A204.1 (cell line): ENCODE data around the gene CCDC180.
"Not testable (repeated sequence)": the region's sequence is repeated elsewhere in the genome, so short reads cannot be mapped to it uniquely, and the experiment has no call there.

ENCODE experiments used
- FAIRE-seq: peaks from 2 replicates; lab custom pipeline; 2012; peaks lifted over from hg19 to GRCh38; lab: Jason Lieb, UNC

Gene CCDC180

DNA sequence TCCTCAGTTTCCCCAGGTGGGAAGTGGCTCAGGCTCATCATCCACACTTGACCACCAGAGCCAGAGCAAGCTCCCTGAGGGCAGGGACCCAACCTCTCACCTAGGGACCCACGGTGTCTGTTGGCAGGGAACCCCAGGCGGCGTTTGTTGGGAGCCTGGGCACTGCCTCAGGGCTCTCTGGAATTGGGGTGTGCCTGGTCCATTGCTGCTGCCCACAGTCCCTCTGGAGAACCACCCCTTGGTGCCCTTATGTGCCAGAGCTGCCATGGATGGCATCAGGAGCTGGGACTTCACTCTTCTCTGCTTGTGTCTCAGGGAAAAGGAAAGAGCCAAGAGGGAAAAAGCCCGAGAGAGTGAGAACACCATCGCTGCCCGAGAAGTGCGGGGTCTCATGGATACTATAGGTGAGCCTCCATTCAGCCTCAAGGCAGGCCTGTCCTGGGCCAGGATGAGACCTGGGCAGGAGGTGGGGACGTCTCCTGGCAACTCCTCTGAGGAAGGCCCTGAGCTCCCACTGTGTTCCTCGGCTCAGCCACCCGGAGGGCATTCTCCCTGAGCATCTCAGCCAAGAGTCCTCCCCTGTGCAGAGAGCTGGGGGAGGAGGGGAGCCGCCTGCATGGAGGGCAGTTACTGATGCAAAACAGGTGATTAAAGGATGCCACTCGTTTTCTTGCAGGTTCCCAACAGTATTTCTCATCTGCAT, 4.5 kb downstream of the CCDC180 start:
- FAIRE-seq = no peak

DNA sequence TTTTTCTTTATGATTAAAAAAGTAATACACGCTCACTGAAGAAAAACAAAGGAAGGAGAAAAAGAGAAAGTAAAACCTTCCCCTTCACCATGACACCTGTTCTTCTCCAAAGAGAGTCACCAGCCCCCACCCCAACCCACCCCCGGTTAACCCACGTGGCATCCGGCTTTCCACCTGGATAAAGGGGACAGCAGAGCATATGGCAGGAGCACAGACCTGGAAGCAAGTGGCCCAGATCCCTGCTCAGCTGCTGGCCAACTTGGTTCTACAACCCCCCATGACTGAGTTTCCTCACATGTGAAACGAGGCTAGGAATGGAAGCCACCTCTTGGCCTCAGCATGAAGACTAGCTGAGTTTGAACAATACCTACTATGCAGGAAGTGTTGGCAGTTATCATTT, 5.1 kb downstream of the CCDC180 start:
- FAIRE-seq = no peak

DNA sequence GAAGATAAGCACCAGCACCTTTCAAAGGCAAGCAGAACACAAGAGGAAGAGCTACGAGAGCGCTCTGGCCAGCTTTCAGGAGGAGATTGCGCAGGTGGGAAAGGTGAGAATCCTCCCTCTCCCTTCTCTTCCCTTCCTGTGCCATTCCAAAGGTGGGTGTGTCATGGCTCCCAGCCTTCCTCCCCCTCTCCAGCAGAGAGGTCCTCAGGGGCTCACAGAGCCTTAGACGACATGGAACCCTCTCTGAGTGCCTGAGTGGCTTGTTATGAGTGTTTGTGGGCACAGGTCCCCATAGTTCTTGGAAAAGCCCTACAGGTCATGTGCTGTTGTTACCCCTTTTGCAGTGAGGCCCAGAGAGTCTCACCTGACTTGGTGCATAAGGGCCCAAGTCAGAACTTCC, 5.8 kb downstream of the CCDC180 start:
- no peak for FAIRE-seq

DNA sequence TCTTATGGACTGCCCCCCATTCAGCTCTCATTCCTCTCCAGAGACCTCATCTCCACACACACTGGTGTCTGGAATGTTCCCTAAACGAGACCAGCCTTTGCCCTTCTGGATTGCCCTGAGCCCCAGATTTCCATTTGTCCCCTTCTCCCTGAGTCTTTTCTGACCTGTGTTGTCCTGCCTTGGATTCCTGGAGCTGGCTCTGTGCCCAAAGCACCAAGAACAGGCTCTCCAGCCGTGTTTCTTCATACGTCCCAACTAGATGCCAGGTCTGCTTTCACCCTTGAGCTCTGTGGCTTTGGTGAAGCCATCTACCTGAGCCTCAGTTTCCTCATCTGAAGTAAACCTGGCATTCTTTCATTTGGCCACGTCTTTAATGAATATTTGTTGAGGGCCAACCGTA, 6.3 kb downstream of the CCDC180 start:
- no peak for FAIRE-seq

DNA sequence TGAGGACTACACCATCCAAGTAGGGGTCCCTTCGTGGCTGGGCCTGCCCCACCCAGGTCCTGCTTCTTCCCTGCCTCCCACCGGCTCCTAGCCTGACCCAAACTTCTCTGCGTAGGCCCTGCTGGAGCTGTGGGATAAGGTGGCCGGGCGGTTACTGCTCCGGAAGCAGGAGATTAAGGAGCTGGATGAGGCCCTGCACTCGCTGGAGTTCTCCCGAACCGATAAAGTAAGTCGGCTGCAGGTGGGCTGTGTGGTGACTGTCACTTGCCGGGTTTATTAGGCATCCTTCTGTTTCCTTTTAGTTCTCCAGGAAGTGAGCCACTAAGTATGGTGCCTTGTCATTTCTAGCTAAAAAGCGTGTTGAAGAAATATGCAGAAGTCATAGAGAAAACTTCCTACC, 7.0 kb downstream of the CCDC180 start:
- FAIRE-seq = no peak

DNA sequence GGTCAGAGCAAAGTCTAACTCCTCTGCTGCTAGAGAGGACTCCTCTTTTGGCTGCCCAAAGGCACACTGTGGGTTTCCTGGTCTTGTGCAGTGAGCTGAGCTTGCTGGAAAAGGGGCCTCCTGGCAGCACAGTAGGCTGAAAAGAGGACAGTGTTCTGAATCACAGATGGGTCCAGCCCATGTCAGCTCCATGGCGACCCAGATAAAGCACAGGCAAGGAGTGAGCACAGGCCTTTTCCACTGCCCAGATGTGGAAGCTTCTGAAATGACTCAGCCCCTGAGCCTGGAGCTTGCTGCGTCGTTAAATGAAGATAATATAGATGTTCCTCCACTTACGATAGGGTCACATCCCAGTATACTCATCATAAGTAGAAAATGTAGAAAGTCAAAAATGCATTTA, 8.1 kb downstream of the CCDC180 start:
- no peak for FAIRE-seq

DNA sequence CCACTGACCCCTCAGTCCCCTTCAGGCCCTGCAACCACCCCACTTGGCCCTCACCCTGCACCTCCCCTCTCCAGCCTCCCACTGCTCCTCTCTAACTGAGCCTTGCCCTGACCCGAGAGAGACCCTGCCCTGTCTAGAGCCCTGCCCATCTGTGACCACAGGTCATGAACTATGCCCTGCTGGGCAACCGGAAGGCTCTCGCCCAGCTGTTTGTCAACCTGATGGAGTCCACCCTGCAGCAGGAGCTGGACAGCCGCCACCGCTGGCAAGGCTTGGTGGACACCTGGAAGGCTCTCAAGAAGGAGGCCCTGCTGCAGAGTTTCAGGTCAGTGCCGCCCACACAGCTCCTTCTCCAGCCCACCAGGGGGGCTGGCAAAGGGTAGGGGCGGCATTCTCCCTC, 9.4 kb downstream of the CCDC180 start:
- FAIRE-seq = no peak

DNA sequence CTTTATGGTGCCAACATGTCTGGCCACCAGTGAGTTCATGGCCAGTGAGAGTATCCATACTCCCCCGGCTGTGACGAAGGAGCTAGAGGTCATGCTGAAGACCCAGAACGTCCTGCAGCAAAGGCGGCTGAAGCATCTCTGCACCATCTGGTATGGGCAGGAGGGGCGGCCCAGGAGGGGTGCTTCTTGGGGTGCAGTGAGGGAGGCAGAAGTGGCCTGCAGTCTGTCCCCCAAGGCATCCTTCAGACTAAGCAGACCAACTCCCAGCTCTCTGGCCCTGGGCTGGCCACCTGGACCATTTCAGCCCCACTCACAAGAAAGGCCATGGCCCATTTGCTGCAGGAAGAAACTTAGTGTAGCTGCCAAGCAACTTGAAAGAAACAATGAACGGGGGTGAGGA, 11.0 kb downstream of the CCDC180 start:
- FAIRE-seq = no peak

DNA sequence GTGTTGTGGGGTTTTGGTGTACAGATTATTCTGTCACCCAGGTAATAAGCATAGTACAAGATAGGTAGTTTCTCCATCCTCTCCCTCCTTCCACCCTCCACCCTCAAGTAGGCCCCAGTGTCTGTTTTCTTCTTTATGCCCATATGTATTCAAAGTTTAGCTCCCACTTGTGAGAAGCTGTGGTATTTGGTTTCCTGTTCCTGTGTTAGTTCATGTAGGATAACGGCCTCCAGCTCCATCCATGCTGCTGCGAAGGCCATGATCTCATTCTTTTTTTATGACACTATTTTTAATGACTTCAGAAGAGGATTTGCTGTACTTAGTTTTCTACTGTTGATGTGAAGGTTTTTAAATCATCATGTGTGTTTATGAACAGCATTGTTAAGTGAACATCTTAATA, 11.9 kb downstream of the CCDC180 start:
- FAIRE-seq = no peak

DNA sequence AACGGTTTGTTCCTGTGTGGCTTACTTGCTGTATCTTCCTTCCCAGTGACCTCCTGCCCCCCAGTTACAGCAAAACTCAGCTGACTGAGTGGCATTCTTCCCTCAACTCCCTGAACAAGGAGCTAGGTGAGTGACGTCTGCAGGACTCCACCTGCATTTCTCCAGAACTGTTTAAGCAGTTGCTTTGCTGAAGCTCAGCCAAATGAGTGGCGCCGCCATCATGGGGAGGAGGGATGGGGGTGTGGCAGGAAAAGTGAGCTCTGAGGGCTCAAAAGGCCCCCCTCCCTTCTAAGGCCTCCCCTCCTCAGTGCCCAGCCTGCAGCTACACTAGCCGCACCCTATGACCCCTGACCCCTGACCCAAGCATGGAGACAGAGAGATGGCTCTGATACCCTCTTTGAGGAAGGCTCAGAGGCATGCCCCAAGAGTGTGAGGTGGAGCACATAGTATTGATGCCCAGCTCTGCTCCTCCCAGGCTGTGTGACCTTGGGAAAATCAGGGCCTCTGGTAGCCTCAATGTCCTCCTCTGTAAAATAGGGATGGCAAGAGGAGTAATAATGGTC, 12.7 kb downstream of the CCDC180 start:
- no peak for FAIRE-seq

DNA sequence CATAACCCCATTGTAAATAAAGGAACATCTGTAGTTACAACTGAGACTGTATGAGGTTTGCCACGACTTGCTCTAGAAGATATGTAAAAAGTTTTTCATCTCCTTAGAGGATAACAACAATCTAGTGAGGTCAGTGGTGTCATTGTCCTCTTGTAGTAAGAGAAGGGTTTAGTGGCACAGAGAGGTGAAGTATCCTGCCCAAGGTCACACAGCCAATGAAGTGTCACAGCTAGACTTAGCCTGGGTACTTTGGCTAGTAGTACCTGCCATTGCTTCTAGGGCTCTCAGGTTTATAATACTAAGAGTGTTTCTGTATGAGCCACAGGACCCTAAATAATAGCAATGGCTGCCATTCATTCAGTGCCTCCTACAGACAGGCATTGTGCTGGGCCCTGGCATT, 13.8 kb downstream of the CCDC180 start:
- FAIRE-seq = no peak

DNA sequence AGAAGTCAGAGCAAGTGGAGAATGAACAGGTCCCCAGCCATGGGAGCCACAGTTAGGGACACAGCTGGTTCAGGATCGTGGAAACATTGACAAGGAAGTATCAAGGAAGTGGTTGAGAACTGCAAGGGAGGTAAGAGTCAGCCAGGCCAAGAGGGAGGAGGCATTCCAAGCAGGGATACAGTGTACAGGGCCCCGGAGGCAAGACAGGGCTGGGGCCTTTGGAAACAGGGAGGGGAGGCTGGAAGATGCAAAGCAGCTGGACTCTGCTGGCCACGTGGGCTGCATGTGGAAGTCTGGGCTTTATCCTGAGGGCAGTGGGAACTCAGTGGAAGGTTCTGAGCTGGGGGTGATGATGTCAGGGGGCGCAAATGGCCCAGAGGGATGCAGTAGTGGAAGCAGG, 14.2 kb downstream of the CCDC180 start:
- no peak for FAIRE-seq

DNA sequence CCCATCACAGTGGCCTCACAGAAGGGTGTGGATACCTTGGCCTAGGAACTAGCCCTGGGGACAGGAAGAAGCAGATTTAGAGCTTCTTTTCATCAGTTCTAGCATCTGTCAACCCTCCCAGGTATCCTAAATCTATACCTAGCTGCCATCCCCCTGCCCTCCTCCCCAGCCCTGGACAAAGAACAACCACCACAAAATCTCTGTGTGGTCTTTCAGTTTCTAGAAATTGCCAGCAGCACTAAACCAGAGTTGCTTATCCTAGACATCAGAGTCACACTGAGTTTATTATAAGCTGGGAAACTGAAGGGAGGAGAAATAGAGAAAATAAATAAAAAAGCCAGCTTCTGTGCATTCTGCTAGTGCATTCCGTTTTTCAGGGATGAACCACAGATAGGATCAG, 14.6 kb downstream of the CCDC180 start:
- no peak for FAIRE-seq

DNA sequence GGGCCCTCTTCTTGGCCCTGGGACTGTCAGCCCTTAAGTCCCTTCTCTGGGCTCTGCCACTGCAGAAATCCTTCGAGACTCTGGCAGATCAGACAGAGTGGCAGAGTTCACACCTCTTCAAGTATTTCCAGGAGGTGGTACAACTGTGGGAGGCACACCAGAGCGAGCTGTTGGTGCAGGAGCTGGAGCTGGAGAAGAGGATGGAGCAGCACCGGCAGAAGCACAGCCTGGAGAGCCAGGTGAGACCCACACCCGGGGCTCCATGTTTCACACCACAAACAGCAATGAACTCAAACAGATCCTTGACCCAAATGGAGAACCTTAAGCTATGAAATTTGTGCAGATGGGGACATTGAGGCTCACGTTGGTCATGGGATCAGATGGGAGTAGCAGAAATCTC, 17.5 kb downstream of the CCDC180 start:
- FAIRE-seq = no peak

DNA sequence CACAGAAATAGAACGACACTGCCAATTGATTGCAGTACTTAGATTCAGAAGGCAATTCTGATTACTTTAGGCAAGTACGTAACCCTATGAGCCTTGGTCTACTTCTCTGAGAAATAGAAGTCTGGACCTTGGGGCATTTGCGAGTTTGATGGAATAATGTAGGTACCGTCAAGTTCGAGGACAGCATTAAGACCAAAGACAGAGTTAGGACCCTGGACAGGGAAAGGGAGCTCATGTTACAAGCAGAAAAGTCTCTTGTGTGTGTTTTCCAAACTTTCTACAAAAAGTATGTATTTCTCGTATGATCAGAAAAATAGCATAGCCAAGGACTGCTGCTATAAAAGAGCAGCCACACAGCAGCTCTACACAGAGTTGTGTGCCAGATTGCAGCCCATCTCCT, 20.1 kb downstream of the CCDC180 start:
- FAIRE-seq = no peak

DNA sequence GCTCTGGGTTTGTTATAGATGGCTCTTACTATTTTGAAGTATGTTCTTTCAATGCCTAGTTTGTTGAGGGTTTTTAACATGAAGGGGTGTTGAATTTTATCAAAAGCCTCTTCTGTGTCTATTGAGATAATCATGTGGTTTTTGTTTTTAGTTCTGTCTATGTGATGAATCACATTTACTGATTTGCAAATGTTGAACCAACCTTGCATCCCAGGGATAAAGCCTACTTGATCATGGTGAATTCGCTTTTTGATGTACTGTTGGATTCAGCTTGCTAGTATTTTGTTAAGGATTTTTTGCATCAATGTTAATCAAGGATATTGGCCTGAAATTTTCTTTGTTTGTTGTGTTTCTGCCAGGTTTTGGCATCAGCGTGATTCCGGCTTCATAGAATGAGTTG, 25.5 kb downstream of the CCDC180 start:
- FAIRE-seq = no peak

DNA sequence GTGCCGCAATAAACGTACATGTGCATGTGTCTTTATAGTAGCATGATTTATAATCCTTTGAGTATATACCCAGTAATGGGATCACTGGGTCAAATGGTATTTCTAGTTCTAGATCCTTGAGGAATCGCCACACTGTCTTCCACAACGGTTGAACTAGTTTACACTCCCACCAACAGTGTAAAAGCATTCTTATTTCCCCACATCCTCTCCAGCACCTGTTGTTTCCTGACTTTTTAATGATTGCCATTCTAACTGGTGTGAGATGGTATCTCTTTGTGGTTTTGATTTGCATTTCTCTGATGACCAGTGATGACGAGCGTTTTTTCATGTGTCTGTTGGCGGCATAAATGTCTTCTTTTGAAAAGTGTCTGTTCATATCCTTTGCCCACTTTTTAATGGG, 28.2 kb downstream of the CCDC180 start:
- not testable (repeated sequence) for FAIRE-seq

DNA sequence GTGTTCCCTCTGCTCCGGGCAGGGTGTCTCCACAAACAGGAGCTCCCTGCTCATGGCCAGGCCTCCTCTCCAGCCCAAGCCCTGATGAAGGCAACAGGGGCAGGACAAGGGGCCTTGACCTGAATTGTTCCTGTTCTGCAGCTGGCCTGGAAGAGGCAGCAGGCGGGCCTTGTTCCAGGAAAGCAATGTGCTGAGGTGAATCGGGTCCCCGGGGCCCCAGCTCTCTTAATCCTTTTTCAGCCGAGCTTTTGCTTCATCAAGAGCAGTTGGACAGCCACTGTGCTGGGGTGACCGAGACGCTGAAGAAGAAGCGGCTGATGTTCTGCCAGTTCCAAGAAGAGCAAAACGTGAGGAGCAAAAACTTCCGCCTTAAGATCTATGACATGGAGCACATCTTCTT, 41.4 kb downstream of the CCDC180 start:
- FAIRE-seq = no peak

DNA sequence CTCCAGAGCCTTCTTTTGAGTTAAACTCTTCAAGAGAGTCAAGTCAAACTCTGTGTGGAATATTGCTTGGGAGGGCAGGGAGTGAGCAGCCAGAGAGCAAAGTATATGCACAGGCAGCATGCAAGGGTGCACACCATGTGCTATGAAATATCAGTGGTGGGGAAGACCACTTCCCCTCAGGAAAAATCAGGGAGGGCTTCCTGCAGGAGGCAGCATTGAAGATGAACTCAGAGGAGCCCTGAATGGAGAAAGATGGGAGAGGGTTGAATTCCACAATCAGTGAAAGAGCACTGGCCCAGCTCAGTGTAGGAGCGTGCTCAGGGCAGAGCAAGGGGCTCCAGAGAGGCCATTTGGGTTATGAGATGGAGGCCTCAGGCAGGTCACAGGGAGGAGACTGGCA, 41.9 kb downstream of the CCDC180 start:
- FAIRE-seq = no peak

DNA sequence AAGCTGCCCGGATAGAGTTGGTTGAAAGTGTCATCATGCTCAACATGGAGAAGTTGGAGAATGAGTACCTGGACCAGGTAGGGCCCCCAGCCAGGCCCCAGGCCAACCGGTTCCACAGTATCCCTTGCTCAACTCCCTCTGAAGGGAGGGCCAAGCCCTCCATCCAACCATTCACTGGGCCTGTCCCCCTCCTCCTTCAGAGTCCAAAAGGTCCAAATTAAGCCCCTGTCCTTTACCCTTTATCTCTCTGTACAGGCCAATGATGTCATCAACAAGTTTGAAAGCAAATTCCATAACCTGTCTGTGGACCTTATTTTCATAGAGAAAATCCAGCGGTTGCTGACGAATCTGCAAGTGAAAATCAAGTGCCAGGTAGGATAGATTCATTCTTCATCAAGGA, 47.2 kb downstream of the CCDC180 start:
- no peak for FAIRE-seq

DNA sequence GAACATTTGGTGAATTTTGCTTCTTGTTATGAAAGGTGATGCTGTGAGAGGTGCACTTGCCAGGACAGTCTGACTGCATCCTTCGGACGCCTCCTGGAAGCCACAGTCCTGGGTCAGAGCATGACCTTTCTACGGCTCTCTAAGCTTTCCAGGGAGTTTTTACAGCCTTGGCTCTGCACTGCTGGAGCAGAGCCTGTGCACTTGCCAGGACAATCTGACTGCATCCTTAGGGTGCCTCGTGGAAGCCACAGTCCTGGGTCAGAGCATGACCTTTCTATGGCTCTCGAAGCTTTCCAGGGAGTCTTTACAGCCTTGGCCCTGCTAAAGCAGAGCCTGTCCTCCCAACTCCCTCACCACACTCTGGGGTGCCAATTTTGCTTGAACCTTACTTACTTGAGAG, 49.6 kb downstream of the CCDC180 start:
- no peak for FAIRE-seq
